NCI-H1105 treated with DMSO at 0.1 percent for 48 hours (cell line): Measurements from ENCODE around the gene RAB42.
"Not testable (repeated sequence)": the region's sequence is repeated elsewhere in the genome, so short reads cannot be mapped to it uniquely, and the experiment has no call there.

Experiments used
- DNase-seq: peaks from one replicate; lab custom pipeline; 2025; lab: John Stamatoyannopoulos, UW

Gene RAB42, protein sequence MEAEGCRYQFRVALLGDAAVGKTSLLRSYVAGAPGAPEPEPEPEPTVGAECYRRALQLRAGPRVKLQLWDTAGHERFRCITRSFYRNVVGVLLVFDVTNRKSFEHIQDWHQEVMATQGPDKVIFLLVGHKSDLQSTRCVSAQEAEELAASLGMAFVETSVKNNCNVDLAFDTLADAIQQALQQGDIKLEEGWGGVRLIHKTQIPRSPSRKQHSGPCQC

GRCh38 chr1:28591708-28592320 lies at the start of gene RAB42:
TSS of gene RAB42 (plus strand) at chr1:28592265. CDS start at chr1:28592512, 247 bp downstream.
- DNase-seq, result no peak

GRCh38 chr1:28545246-28545628 lies 46.8 kb upstream of the RAB42 start:
- no peak for DNase-seq

GRCh38 chr1:28548318-28548717 lies 43.7 kb upstream of the RAB42 start:
- no peak for DNase-seq

DNA sequence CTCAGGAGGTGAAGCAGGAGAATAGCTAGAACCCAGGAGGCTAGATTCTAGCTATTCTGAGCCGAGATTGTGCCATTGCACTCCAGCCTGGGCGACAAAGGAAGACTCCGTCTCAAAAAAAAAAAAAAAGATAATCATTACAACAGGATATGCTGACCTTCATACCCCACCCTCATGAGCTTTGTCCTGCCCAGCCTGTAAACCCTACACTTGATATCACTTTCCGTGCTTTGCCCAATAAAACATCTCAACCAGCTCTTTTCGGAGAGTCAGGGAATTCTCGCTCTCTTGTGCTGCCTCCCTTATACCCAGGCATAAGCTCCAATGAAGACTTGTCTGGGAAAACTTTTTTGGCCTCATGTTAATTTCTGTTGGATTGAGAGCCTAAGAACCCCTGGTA lies 40.7 kb upstream of the RAB42 start:
- DNase-seq, result no peak

GRCh38 chr1:28552758-28553663 lies 39.1 kb upstream of the RAB42 start, which contains the start of gene TRNAU1AP:
TSS of gene TRNAU1AP (plus strand) at chr1:28553085. CDS start at chr1:28553111, 26 bp downstream.
- DNase-seq, result peak; percentile 96

GRCh38 chr1:28560886-28561285 lies 31.2 kb upstream of the RAB42 start:
- DNase-seq, result no peak

- DNase-seq, result no peak
Measured at GRCh38 chr1:28564310-28564709, 27.8 kb upstream of the RAB42 start.

GRCh38 chr1:28565040-28565439 lies 27.0 kb upstream of the RAB42 start:
- DNase-seq, result no peak

DNA sequence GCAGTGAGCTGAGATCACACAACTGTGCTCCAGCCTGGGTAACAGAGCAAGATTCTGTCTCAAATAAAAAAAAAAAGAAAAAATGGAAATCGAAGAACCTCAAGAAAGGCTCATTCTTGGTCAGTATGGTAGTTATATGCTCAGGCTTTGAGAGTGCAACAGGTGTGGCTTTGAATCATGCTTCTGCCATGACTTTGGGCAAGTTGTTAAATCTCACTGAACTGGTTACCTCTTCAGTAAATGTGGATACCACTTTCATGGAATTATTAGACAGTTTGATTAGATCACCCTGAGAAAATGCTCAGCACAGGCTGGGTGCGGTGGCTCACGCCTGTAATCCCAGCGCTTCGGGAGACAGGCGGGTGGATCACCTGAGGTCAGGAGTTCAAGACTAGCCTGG lies 26.3 kb upstream of the RAB42 start:
- no peak for DNase-seq

DNA sequence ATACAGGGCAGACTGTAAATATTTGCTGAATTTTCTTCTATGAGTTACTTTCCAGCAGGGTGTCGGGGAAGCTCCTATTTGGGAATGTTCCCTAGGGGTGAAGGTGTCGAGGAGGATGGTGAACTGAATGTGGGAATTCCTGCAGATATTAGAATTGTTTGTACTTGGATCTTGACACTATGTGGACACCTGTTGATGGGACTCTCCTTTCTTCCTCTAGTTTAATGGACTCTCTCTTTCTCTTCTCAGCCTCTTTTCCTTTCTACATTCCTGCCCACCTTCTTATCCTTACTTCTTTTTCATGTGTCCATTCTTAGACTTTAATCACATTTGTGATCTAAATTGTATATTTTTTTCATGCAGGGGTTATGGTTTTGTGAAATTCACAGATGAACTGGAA lies 25.1 kb upstream of the RAB42 start:
- no peak for DNase-seq

DNA sequence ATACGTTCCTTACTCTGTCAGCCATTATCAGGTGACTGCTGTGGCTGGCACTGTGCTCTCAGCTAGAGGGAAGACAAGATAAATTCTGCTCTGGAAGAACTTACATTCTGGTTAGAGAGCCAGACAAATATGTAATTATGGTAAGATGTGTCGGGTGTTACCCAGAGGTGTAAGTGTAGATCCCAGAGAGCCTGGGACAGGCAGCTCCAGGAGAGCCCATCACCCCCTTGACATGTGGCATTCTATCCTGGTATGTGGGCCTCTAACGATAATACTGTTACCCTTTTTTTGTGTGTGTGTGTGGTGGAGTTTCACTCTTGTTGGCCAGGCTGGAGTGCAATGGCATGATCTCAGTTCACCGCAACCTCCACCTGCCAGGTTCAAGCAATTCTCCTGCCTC lies 20.2 kb upstream of the RAB42 start:
- no peak for DNase-seq

- DNase-seq, result not testable (repeated sequence)
Measured at GRCh38 chr1:28572891-28573290, 19.2 kb upstream of the RAB42 start.

GRCh38 chr1:28573564-28573963 lies 18.5 kb upstream of the RAB42 start:
- no peak for DNase-seq

GRCh38 chr1:28577052-28577678 lies 14.9 kb upstream of the RAB42 start:
- no peak for DNase-seq

GRCh38 chr1:28577738-28578536 lies 14.1 kb upstream of the RAB42 start:
- DNase-seq, result no peak

DNA sequence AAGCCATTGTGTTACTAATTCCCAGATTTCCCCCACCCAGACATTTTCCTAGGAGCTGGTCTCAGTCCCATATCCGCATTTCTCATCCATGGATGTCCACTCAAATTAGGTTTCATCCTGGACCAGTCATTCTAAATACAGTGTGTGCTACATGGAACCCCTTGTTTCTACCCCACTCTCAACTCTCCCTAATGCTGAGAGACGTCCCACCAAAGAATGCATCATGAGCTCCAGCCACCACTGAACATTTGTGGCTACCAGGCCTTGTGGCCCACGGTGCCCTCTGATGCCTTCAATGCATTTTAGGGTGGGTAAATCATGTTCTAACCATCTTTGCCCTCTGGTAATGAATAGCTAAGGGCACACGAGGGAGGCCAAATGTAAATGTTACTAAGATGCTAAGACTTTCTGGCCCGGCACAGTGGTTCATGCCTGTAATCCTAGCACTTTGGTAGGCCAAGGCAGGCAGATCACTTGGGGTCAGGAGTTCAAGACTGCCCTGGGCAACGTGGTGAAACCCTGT lies 13.3 kb upstream of the RAB42 start:
- no peak for DNase-seq

DNA sequence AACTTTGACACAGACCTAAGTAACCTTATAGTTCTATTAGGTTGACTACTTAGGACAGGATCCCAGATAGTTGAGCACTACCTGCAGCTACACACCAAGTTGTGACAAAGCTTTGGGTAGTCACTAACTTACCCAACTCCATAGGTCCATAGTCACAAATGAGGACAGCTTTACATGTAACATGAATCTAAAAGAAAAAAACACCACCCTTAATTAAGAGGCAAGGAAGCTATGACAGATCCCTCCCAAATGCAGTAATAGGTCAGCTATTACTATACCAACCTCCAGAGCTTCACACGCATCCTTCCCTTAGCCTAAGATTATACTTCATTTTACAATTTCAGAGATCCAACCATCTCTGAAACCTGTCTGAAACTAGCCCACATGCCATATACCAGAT lies 12.7 kb upstream of the RAB42 start:
- no peak for DNase-seq

GRCh38 chr1:28580722-28581530 lies 11.1 kb upstream of the RAB42 start:
- DNase-seq, result peak; percentile 66

DNA sequence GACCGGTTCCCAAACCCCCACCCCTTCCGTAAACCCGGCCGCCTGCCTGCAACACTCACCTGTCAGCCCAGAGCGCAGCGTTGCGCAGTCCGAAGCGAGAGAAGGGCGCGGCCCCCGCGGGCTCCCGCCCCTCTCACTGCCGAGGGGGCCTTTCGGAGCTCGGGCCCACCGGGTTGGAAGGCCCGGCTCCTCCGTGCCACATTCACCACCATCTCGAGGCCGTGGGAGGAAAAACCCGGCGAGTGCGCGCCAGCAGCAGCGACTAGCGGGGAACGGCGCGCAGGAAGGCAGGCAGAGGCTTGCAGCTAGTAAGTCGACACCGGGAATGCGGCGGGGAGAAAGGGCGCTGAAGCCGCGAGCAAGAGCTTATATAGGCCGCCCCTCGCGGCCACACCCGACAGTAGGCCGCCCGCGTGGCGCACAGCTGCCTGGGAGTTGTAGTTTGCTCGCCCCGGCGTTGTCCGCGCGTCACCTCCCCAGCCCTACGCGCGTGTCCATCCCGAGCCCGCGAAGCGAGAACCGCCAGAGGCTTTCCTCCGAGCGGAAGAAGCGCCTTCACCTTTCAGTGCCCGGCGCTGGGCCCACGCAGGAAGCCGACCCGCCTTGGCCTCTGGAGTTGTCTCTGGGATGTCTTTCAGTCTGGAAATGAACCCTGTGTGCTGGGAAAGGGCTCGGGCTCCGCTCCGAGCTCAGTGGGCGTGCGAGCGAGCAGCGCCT lies 10.4 kb upstream of the RAB42 start:
- peak; percentile 96 for DNase-seq

DNA sequence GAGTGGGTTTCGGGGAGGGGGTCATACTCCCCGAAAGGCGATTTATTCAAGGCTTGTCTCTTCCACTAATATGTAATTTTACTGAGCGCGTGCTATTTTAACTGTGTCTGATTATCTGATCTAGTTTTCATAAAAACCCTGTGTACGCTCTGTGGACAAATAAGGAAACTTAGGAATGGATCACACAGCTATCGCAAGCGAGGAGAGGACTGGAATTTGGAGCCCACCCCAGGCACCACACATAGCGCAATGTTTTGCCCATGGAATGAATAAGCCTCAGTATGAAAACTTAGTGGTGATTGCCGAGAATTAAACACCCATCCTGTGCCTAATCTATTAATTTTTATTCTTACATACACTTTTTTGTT lies 9.8 kb upstream of the RAB42 start:
- peak; percentile 50 for DNase-seq
